HPDE6-E6E7 (cell line): Measurements from ENCODE around the gene PTH1R.

Experiments used
- DNase-seq: peaks from one replicate; pipeline ENCODE4 v3.0.0; 2011; ENCODE audit warnings: missing footprints; ENCODE audit errors: extremely low spot score

PTH1R gene

GRCh38 chr3:46883054-46883829 lies 5.7 kb downstream of the PTH1R start:
- no peak for DNase-seq

DNA sequence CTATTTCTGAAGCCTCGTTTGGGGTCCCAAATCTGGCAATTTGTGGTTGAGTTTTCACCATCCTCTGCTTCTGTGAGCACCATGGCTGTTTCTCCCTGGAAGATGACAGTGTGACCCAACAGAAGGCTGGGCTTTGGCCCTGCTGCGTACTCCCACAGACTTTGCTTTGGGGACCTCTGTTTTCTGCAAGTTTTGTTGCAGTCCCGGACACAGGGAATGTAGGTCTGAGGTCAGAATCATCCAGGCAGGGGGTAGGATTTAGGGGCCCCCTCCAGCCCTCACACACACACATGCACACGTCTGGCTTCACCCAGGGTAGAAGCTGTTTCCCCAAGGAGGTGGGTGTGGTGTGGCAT lies 6.3 kb downstream of the PTH1R start:
- DNase-seq = no peak

- DNase-seq = no peak
Measured at GRCh38 chr3:46884427-46884826, 6.9 kb downstream of the PTH1R start.

GRCh38 chr3:46884929-46885328 lies 7.4 kb downstream of the PTH1R start:
- DNase-seq = no peak

- no peak for DNase-seq
Measured at GRCh38 chr3:46885612-46886011, 8.1 kb downstream of the PTH1R start.

GRCh38 chr3:46887980-46888494 lies 10.5 kb downstream of the PTH1R start:
- DNase-seq = no peak

- no peak for DNase-seq
Measured at GRCh38 chr3:46888705-46889104, 11.2 kb downstream of the PTH1R start.

- DNase-seq = no peak
Measured at GRCh38 chr3:46889381-46890110, 12.0 kb downstream of the PTH1R start.

DNA sequence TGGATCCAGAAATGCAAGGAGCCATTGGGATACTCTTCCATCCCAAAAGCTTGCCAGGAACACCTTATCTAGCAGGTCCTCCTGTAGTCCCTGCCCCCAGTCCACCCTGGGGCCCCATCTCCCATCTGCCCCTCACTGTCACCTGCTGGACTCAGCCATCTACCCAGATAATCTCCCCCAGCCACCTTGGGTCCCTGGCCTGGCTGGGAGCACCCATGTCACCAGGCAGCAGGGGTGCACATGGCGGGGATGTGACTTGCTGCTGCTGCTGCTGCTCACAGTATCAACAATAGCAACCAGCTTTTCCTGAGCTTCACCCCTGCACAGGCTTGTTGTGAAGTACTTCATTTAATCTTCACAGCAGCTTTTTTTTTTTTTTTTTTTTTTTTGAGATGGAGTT lies 12.6 kb downstream of the PTH1R start:
- DNase-seq = no peak

DNA sequence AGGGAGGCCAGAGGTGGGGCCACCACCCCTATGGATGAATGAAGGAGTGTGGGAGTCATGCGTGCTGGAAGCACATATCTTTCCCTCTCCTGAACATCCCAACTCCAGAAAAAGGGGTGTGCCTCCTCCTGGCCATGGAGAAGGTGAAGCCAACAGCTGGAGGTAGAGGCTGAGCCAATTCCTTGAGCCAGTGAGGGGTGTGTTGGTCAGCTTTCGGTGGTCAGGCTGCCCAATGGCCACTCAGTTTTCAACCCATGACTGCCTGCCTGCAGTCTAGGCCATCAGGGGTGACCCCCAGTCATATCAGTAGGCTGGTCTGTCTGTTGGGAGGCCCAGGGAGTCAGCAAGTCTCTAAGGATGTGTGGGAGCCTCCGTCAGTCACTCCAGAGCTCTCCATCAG lies 13.6 kb downstream of the PTH1R start:
- no peak for DNase-seq

DNA sequence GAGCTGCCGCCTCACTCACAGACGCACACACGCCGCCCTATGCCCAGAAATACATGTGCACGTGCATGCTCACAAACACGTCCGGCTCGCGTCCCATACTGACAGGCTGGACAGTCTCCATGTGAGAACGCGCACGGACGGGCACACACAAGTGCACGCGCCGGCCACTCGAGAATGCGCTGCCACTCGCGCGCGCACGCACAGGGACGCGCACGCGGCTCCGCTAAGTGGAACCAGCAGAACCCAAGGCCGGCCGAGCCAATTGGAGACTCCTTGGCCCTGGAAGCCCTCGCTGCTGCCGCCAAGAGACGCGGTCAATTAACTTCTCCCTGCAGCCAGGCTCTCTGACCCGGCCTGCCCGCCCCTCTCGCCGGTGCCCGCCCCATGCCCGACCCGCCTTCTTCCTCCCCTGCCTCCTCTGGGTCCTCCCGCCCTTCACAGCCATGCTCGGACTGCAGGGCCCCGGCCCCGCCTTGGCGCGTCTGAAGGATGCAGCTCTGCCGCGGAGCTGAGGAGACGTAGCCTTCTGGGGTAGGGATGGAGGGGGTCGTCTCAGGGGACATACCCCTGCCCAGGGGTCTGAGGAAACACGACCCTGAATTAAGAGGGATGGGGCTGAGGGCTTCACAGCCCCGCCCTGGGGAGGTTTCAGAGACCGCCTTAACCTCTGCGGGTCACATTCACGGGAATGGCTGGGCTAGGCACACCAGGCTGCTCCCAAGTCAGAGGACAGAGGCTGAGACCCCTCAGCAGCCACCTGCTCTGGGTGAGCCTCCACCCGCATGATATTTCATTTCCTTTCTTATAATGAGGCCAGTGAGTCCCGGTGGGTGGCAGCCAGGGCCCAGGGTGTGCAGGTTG lies 15.0 kb downstream of the PTH1R start:
- DNase-seq = peak; percentile 23

DNA sequence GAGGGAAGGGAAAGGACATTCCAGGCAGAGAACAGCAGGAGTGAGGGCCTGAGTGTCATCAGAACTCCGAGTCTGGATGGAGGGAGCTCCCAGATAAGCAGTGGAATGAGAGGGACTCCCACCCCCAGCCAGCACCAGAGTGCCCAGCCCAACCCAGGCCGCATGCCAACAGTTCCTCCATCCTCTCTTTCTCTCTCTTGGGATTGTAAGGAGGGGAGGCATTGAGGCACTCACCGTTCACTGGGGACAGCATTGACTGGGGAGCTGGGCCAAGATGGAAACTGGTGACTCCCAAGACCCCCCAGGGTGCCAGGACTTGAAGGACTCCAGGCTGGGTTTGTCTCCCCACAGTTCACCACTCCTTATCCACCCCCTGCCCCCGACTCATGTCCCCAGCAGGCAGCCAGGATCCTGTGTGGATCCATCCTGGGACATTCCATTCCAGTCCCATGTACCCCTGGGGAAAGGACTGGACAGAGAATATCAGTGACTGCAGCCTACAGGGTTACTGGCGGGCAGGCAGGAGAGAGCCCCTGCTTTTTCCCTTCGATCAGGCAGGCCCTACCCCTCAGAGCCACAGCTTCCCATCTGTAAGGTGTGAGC lies 15.7 kb downstream of the PTH1R start:
- no peak for DNase-seq

DNA sequence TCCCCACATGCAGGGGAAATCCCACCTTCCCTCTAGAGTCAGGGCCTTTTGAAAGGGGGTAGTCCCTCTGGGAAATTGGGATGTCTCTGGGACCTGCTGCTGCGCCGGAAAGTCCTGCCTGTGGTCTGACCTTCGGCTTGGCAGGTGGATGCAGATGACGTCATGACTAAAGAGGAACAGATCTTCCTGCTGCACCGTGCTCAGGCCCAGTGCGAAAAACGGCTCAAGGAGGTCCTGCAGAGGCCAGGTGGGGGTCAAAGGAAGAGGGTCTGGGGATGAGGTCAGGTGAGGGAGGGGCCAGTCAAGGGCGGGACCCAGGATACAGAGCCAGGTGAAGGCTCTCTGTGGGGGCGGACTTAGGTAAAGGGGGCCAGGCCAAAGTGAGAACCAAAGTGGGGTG lies 16.2 kb downstream of the PTH1R start:
- no peak for DNase-seq

GRCh38 chr3:46894256-46894655 lies 16.7 kb downstream of the PTH1R start:
- DNase-seq = no peak

DNA sequence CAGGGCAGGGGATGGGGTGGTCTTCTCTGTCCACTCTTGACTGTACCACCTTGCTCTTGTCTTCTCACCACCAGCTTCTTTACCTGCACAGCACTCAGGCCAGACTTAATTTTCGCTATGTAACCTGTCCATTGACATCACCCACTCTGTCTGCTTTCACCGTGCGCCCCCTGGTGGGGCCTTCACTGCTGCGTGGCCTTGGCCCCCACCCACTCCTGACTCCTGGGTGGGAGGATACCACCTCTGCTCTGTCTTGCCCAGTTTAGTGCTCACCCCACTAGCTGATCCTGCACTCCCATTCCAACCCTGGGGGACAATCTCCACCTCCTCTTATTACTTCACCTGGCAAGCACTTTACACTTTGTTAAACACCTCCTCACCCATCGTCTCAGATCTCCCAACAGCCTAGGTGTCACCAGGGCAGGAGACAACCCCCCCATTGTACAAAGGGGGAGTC lies 17.7 kb downstream of the PTH1R start:
- no peak for DNase-seq

- DNase-seq = no peak
Measured at GRCh38 chr3:46895761-46896160, 18.2 kb downstream of the PTH1R start.

GRCh38 chr3:46896386-46896785 lies 18.9 kb downstream of the PTH1R start:
- DNase-seq = no peak

GRCh38 chr3:46897031-46897430 lies 19.5 kb downstream of the PTH1R start:
- DNase-seq = no peak

DNA sequence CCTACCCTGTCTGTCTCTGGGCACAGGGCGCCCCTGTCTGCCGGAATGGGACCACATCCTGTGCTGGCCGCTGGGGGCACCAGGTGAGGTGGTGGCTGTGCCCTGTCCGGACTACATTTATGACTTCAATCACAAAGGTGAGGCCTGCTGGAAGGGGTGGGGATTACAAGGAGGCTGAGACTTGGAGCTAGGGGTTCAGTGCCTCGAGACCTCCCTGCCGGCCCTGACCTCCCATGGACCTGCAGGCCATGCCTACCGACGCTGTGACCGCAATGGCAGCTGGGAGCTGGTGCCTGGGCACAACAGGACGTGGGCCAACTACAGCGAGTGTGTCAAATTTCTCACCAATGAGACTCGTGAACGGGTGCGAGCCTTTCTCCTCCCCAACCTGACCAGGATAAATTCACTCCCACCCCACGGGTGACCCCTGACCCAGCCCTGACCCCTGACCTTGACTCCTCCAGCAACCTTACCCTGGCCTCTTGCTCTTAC lies 20.4 kb downstream of the PTH1R start:
- DNase-seq = no peak

DNA sequence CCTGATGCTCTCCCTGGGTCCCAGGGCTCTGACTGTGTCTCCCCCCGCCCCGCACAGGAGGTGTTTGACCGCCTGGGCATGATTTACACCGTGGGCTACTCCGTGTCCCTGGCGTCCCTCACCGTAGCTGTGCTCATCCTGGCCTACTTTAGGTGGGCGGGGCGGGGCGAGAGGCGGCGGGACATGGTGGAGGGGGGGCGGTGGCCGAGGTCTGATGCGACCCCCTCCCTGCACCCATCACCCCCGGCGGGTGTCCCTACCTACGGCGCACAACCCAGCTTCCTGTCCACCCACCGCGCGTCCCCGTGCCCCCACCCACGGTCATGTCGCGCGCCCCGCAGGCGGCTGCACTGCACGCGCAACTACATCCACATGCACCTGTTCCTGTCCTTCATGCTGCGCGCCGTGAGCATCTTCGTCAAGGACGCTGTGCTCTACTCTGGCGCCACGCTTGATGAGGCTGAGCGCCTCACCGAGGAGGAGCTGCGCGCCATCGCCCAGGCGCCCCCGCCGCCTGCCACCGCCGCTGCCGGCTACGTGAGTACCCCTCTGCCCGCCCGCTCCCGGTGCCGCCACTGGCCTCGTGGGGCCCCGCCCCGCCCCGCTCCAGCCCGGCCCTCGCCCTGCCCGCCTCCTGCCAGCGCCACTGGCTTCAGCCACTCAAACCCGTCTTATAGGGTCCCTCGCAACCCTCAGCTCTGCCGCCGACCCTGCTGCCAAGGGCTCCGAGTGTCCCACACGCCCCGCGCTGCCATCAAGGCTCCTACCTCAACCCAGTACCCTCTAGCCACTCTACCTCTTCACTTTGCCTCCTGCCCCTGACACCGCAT lies 21.0 kb downstream of the PTH1R start:
- no peak for DNase-seq
